SK-N-SH (cell line): Measurements from ENCODE around the gene POLE2.
A peak's percentile ranks its signal among the peaks of the same experiment; 100 is the strongest.

Experiments used
- CTCF ChIP-seq: fragments of 200-600 bp; sonication (generic); IDR thresholded peaks from 2 replicates; pipeline ENCODE4 v1.6.1; 2017; ENCODE audit warnings: antibody characterized with exemption, mild to moderate bottlenecking, moderate library complexity
- EP300 ChIP-seq, 2 experiments: IDR thresholded peaks; 2 replicates each; pipeline versions ENCODE4 v1.4.0 to v1.6.1; 2012; ENCODE audit warnings: borderline replicate concordance in 1 of 2, low read depth in 1 of 2, low read length in 1 of 2
- FOXM1 ChIP-seq: IDR thresholded peaks from 2 replicates; pipeline ENCODE4 v1.4.0; 2012; ENCODE audit warnings: low read depth, mild to moderate bottlenecking
- IRF3 ChIP-seq: fragments of 150-350 bp; IDR thresholded peaks from 2 replicates; pipeline ENCODE4 v1.6.1; 2016; ENCODE audit warnings: mild to moderate bottlenecking, low read depth, low read length
- RAD21 ChIP-seq: IDR thresholded peaks from 2 replicates; pipeline ENCODE4 v1.6.1; 2012; ENCODE audit warnings: mild to moderate bottlenecking, low read length
- RCOR1 ChIP-seq: fragments of 150-350 bp; IDR thresholded peaks from 2 replicates; pipeline ENCODE4 v1.6.1; 2017; ENCODE audit warnings: antibody characterized with exemption, low read length
- REST ChIP-seq: IDR thresholded peaks from 2 replicates; pipeline ENCODE4 v1.6.1; 2012; ENCODE audit warnings: mild to moderate bottlenecking, low read depth, low read length, moderate library complexity
- RXRA ChIP-seq: IDR thresholded peaks from 2 replicates; pipeline ENCODE4 v1.4.0; 2012; ENCODE audit warnings: low read depth, mild to moderate bottlenecking, borderline replicate concordance
- SIN3A ChIP-seq: IDR thresholded peaks from 2 replicates; pipeline ENCODE4 v1.6.1; 2012; ENCODE audit warnings: low read depth, mild to moderate bottlenecking, low read length, moderate library complexity, borderline replicate concordance
- TEAD4 ChIP-seq: IDR thresholded peaks from 2 replicates; pipeline ENCODE4 v1.4.0; 2012; ENCODE audit warnings: mild to moderate bottlenecking, borderline replicate concordance; ENCODE audit not compliant: insufficient read depth
- ZBTB33 ChIP-seq: IDR thresholded peaks from 2 replicates; pipeline ENCODE4 v1.4.0; 2012; ENCODE audit warnings: low read depth, borderline replicate concordance

GRCh38 chr14:49620182-49621113 is 67.6 kb downstream of the POLE2 start, which contains the start of the genes MGAT2 and RPL36AL:
- TF ChIP-seq CTCF (peak; percentile 45), ZBTB33 (peak; percentile 77), EP300 (IDR thresholded peaks at IDR 0.05; ENCODE audit: borderline replicate concordance in 1 of 2, low read depth in 1 of 2, low read length in 1 of 2) (no peak), SIN3A (0 out of 2 replicates have a peak, but pooled peaks have one; percentile 40), IRF3 (peak; percentile 71), RXRA (peak; percentile 28; the same call in 1 of the 2 replicates), FOXM1 (no peak), REST (peak; percentile 61), RCOR1 (no peak), TEAD4 (no peak), RAD21 (no peak)
